GM12878 (cell line): ENCODE data around the gene CHAC1.

Experiments
- CHD2 ChIP-seq: IDR thresholded peaks from 2 replicates; pipeline ENCODE4 v1.6.1; 2011; ENCODE audit warnings: low read depth, low read length, improper control_type of control experiment, borderline replicate concordance
- CTCF ChIP-seq, 3 experiments: IDR thresholded peaks in 2 of 3; conservative IDR thresholded peaks in 1 of 3; 2 replicates each; pipeline ENCODE4 v1.5.1; 2011; ENCODE audit warnings: low read depth in 3 of 3, low read length in 3 of 3, mild to moderate bottlenecking in 3 of 3, control low read depth in 2 of 3, moderate library complexity in 2 of 3, inconsistent platforms in 1 of 3, mixed read lengths in 1 of 3; ENCODE audit not compliant: control insufficient read depth in 2 of 3, insufficient read depth in 1 of 3; ENCODE audit errors: extremely low read depth in 1 of 3
- NFYB ChIP-seq: IDR thresholded peaks from 2 replicates; pipeline ENCODE4 v1.6.1; 2011; ENCODE audit warnings: low read depth, mild to moderate bottlenecking, low read length, improper control_type of control experiment, moderate library complexity; ENCODE audit not compliant: insufficient read depth
- POLR2A ChIP-seq: IDR thresholded peaks from 2 replicates; pipeline ENCODE4 v1.6.1; 2011; ENCODE audit warnings: low read depth, mild to moderate bottlenecking, low read length
- POU2F2 ChIP-seq: IDR thresholded peaks from 3 replicates; pipeline ENCODE4 v1.6.1; 2011; ENCODE audit warnings: low read depth, mild to moderate bottlenecking, low read length, borderline replicate concordance

GRCh38 chr15:40941068-40941527 lies 12.2 kb upstream of the CHAC1 start:
- TF ChIP-seq NFYB = no peak
- no peak for TF ChIP-seq CTCF (IDR thresholded peaks at IDR 0.05 in 2 of 3, conservative IDR thresholded peaks at IDR 0.05 in 1 of 3; ENCODE audit: control insufficient read depth in 2 of 3, extremely low read depth in 1 of 3, insufficient read depth in 1 of 3, low read depth in 3 of 3, low read length in 3 of 3)
- TF ChIP-seq POU2F2 = no peak
- no peak for TF ChIP-seq POLR2A
- TF ChIP-seq CHD2 = no peak
